GM23338 (cell line): ENCODE measurements around the gene FKBP1A. TPM values are rescaled to one million over a fixed set of nuclear protein-coding genes. Genes with fewer than 3 reads are reported as not detected.

ENCODE experiments used
- ATAC-seq: fragments of 200-7000 bp; cut with Tn5 transposase; 3 replicates; pipeline ENCODE4 v1.9.1; 2020
- DNase-seq: peaks from one replicate; pipeline ENCODE4 v3.0.0-alpha.2; 2015; ENCODE audit warnings: low spot score
- H2AFZ ChIP-seq: fragments of 200-600 bp; sonication (generic); 2 replicates; pipeline ENCODE4 v1.8.0; 2016; ENCODE audit warnings: antibody characterized with exemption, mild to moderate bottlenecking, moderate library complexity
- H3F3A ChIP-seq: fragments of 200-600 bp; sonication (generic); replicated peaks from 2 replicates; pipeline ENCODE4 v1.8.0; 2017; ENCODE audit warnings: antibody characterized with exemption, mixed run types, low read depth
- H3K27ac ChIP-seq: fragments of 200-600 bp; sonication (generic); 2 replicates; pipeline ENCODE4 v1.6.1; 2016; ENCODE audit warnings: low read depth
- H3K27me3 ChIP-seq: fragments of 200-600 bp; sonication (generic); 2 replicates; pipeline ENCODE4 v1.8.0; 2016; ENCODE audit warnings: mild to moderate bottlenecking, mixed run types, moderate library complexity; ENCODE audit not compliant: insufficient read depth
- H3K36me3 ChIP-seq: fragments of 200-600 bp; sonication (generic); 2 replicates; pipeline ENCODE4 v1.8.0; 2016; ENCODE audit warnings: mild to moderate bottlenecking; ENCODE audit not compliant: insufficient read depth
- H3K4me1 ChIP-seq: fragments of 200-600 bp; sonication (generic); 2 replicates; pipeline ENCODE4 v1.8.0; 2016; ENCODE audit warnings: mild to moderate bottlenecking, moderate library complexity; ENCODE audit not compliant: insufficient read depth
- H3K4me2 ChIP-seq: fragments of 200-600 bp; sonication (generic); 2 replicates; pipeline ENCODE4 v1.7.1; 2017; ENCODE audit warnings: mixed run types
- H3K4me3 ChIP-seq: fragments of 200-600 bp; sonication (generic); 2 replicates; pipeline ENCODE4 v1.6.1; 2016; ENCODE audit warnings: mixed run types
- H3K79me2 ChIP-seq: fragments of 200-600 bp; sonication (generic); replicated peaks from 2 replicates; pipeline ENCODE4 v1.8.0; 2017; ENCODE audit warnings: mild to moderate bottlenecking; ENCODE audit not compliant: insufficient read depth
- H3K9me2 ChIP-seq: fragments of 200-600 bp; sonication (generic); 2 replicates; pipeline ENCODE4 v1.8.0; 2017; ENCODE audit not compliant: insufficient read depth
- H4K20me1 ChIP-seq: fragments of 200-600 bp; sonication (generic); replicated peaks from 2 replicates; pipeline ENCODE4 v1.8.0; 2017; ENCODE audit warnings: mild to moderate bottlenecking; ENCODE audit not compliant: insufficient read depth
- H3K27ac Mint-ChIP-seq: 2 replicates; pipeline ENCODE4 v1.8.0; 2020; ENCODE audit warnings: inconsistent platforms, mild to moderate bottlenecking, moderate library complexity, mixed read lengths
- H3K27me3 Mint-ChIP-seq: 3 replicates; pipeline ENCODE4 v1.8.0; 2022; ENCODE audit warnings: low read depth, mild to moderate bottlenecking, moderate library complexity, mixed read lengths, inconsistent platforms; ENCODE audit not compliant: insufficient read depth, poor library complexity
- H3K36me3 Mint-ChIP-seq: 3 replicates; pipeline ENCODE4 v1.8.0; 2021; ENCODE audit warnings: low read depth, mild to moderate bottlenecking, inconsistent platforms, moderate library complexity, mixed read lengths
- H3K4me1 Mint-ChIP-seq: 3 replicates; pipeline ENCODE4 v1.8.0; 2020; ENCODE audit warnings: mild to moderate bottlenecking, inconsistent platforms, mixed read lengths
- H3K4me3 Mint-ChIP-seq: 3 replicates; pipeline ENCODE4 v1.8.0; 2021; ENCODE audit warnings: moderate library complexity, mild to moderate bottlenecking, inconsistent platforms, mixed read lengths
- H3K9me3 Mint-ChIP-seq: 3 replicates; pipeline ENCODE4 v1.8.0; 2020; ENCODE audit warnings: moderate library complexity, mild to moderate bottlenecking, inconsistent platforms, mixed read lengths
- EZH2phosphoT487 ChIP-seq: fragments of 200-600 bp; sonication (generic); IDR thresholded peaks from one replicate; pipeline ENCODE4 v1.8.1; 2018; ENCODE audit warnings: antibody characterized with exemption; ENCODE audit not compliant: unreplicated experiment
- ZNF114 ChIP-seq: fragments of 250-450 bp; sonication (Bioruptor Pico); IDR thresholded peaks from 2 replicates; pipeline ENCODE4 v1.5.0; 2020; ENCODE audit warnings: mild to moderate bottlenecking, moderate library complexity
- ZNF331 ChIP-seq: fragments of 250-450 bp; sonication (Bioruptor Pico); IDR thresholded peaks from 2 replicates; pipeline ENCODE4 v1.5.0; 2020; ENCODE audit warnings: low read depth, mild to moderate bottlenecking, moderate library complexity
- polyA plus RNA-seq: library from polyadenylated mRNA; unstranded; fragments of >200 nt; fragmentation: Nextera tagmentation; extraction: Ambion mirVana; gene quantifications from 2 replicates; pipeline ENCODE4 v1.2.1, GENCODE V29; 2016
- total RNA-seq: library from RNA; depleted of rRNA; stranded (reverse); fragments of >200 nt; shearing (Covaris generic); gene quantifications from 2 replicates; pipeline ENCODE4 v1.2.3, GENCODE V29; 2014
- TF ChIP-seq, protein P1 (sequence below): IDR thresholded peaks from one replicate; pipeline ENCODE4 v1.6.1; 2018; ENCODE audit warnings: antibody characterized with exemption; ENCODE audit not compliant: unreplicated experiment
- TF ChIP-seq, protein P2 (sequence below), 2 experiments: fragments of 200-600 bp in 1 of 2; sonication (generic) in 1 of 2; conservative IDR thresholded peaks; 2 replicates each; pipeline versions ENCODE4 v1.5.1 to v1.6.1; 2016 to 2017; ENCODE audit warnings: antibody characterized with exemption in 2 of 2, low read depth in 2 of 2, mild to moderate bottlenecking in 2 of 2, moderate library complexity in 1 of 2
- TF ChIP-seq, protein P3 (sequence below): fragments of 250-450 bp; sonication (Bioruptor Pico); IDR thresholded peaks from 2 replicates; pipeline ENCODE4 v1.5.0; 2020; ENCODE audit warnings: mild to moderate bottlenecking, moderate library complexity

The FKBP1A gene
- total and polyA plus RNA-seq, 2 experiments from 2014 or later, result 171 to 350 TPM

DNA sequence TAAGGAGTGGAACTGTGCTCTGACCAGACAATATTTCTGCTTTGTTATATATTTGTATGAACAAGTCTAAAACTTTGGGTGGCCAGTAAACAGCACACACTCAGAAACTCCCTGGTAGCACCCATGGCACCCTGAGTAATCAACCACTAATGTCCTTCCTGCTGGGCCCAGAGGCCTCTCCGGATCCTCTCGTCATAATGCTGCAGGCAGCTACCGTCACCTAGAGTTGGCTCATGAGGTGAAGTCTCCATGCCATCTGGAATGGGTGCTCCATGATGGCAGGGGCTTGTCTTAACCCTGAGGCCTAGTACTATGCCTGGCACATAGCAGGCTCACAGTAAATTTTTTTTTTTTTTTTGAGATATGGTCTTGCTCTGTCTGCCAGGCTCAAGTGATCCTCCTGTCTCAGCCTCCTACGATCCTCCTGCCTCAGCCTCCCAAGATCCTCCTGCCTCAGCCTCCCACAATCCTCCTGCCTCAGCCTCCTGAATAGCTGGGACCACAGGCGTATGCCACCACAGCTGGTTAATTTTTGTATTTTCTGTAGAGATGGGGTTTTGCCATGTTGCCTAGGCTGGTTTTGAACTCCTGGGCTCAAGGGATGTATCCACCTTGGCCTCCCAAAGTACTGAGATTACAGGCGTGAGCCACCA is 60.9 kb downstream of the FKBP1A start:
- peaks cover 20% of the 10 kb centered on the region for H3K36me3 Mint-ChIP-seq
- no peak for ATAC-seq
- H3K9me3 Mint-ChIP-seq, result no peaks in the 10 kb centered on the region
- no peak overlapping the region for H3K4me3 ChIP-seq
- H3K4me2 ChIP-seq, result no peak overlapping the region
- no peaks in the 10 kb centered on the region; the same call in 1 of the 2 replicates for H3K4me1 ChIP-seq
- TF ChIP-seq ZNF331 (CRISPR knock-in tag), result no peak
- TF ChIP-seq, protein P1, sequence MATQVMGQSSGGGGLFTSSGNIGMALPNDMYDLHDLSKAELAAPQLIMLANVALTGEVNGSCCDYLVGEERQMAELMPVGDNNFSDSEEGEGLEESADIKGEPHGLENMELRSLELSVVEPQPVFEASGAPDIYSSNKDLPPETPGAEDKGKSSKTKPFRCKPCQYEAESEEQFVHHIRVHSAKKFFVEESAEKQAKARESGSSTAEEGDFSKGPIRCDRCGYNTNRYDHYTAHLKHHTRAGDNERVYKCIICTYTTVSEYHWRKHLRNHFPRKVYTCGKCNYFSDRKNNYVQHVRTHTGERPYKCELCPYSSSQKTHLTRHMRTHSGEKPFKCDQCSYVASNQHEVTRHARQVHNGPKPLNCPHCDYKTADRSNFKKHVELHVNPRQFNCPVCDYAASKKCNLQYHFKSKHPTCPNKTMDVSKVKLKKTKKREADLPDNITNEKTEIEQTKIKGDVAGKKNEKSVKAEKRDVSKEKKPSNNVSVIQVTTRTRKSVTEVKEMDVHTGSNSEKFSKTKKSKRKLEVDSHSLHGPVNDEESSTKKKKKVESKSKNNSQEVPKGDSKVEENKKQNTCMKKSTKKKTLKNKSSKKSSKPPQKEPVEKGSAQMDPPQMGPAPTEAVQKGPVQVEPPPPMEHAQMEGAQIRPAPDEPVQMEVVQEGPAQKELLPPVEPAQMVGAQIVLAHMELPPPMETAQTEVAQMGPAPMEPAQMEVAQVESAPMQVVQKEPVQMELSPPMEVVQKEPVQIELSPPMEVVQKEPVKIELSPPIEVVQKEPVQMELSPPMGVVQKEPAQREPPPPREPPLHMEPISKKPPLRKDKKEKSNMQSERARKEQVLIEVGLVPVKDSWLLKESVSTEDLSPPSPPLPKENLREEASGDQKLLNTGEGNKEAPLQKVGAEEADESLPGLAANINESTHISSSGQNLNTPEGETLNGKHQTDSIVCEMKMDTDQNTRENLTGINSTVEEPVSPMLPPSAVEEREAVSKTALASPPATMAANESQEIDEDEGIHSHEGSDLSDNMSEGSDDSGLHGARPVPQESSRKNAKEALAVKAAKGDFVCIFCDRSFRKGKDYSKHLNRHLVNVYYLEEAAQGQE, result no peak
- TF ChIP-seq, protein P2, sequence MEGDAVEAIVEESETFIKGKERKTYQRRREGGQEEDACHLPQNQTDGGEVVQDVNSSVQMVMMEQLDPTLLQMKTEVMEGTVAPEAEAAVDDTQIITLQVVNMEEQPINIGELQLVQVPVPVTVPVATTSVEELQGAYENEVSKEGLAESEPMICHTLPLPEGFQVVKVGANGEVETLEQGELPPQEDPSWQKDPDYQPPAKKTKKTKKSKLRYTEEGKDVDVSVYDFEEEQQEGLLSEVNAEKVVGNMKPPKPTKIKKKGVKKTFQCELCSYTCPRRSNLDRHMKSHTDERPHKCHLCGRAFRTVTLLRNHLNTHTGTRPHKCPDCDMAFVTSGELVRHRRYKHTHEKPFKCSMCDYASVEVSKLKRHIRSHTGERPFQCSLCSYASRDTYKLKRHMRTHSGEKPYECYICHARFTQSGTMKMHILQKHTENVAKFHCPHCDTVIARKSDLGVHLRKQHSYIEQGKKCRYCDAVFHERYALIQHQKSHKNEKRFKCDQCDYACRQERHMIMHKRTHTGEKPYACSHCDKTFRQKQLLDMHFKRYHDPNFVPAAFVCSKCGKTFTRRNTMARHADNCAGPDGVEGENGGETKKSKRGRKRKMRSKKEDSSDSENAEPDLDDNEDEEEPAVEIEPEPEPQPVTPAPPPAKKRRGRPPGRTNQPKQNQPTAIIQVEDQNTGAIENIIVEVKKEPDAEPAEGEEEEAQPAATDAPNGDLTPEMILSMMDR (conservative IDR thresholded peaks at IDR 0.05; ENCODE audit: low read depth in 2 of 2), result no peak
- no peak for TF ChIP-seq ZNF114
- no peak for TF ChIP-seq EZH2phosphoT487
- TF ChIP-seq, protein P3, sequence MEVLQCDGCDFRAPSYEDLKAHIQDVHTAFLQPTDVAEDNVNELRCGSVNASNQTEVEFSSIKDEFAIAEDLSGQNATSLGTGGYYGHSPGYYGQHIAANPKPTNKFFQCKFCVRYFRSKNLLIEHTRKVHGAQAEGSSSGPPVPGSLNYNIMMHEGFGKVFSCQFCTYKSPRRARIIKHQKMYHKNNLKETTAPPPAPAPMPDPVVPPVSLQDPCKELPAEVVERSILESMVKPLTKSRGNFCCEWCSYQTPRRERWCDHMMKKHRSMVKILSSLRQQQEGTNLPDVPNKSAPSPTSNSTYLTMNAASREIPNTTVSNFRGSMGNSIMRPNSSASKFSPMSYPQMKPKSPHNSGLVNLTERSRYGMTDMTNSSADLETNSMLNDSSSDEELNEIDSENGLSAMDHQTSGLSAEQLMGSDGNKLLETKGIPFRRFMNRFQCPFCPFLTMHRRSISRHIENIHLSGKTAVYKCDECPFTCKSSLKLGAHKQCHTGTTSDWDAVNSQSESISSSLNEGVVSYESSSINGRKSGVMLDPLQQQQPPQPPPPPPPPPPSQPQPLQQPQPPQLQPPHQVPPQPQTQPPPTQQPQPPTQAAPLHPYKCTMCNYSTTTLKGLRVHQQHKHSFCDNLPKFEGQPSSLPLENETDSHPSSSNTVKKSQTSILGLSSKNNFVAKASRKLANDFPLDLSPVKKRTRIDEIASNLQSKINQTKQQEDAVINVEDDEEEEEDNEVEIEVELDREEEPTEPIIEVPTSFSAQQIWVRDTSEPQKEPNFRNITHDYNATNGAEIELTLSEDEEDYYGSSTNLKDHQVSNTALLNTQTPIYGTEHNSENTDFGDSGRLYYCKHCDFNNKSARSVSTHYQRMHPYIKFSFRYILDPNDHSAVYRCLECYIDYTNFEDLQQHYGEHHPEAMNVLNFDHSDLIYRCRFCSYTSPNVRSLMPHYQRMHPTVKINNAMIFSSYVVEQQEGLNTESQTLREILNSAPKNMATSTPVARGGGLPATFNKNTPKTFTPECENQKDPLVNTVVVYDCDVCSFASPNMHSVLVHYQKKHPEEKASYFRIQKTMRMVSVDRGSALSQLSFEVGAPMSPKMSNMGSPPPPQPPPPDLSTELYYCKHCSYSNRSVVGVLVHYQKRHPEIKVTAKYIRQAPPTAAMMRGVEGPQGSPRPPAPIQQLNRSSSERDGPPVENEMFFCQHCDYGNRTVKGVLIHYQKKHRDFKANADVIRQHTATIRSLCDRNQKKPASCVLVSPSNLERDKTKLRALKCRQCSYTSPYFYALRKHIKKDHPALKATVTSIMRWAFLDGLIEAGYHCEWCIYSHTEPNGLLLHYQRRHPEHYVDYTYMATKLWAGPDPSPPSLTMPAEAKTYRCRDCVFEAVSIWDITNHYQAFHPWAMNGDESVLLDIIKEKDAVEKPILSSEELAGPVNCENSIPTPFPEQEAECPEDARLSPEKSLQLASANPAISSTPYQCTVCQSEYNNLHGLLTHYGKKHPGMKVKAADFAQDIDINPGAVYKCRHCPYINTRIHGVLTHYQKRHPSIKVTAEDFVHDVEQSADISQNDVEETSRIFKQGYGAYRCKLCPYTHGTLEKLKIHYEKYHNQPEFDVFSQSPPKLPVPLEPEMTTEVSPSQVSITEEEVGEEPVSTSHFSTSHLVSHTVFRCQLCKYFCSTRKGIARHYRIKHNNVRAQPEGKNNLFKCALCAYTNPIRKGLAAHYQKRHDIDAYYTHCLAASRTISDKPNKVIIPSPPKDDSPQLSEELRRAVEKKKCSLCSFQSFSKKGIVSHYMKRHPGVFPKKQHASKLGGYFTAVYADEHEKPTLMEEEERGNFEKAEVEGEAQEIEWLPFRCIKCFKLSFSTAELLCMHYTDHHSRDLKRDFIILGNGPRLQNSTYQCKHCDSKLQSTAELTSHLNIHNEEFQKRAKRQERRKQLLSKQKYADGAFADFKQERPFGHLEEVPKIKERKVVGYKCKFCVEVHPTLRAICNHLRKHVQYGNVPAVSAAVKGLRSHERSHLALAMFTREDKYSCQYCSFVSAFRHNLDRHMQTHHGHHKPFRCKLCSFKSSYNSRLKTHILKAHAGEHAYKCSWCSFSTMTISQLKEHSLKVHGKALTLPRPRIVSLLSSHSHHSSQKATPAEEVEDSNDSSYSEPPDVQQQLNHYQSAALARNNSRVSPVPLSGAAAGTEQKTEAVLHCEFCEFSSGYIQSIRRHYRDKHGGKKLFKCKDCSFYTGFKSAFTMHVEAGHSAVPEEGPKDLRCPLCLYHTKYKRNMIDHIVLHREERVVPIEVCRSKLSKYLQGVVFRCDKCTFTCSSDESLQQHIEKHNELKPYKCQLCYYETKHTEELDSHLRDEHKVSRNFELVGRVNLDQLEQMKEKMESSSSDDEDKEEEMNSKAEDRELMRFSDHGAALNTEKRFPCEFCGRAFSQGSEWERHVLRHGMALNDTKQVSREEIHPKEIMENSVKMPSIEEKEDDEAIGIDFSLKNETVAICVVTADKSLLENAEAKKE (CRISPR knock-in tag), result no peak
- no peaks in the 10 kb centered on the region for H3F3A ChIP-seq
- H3K9me2 ChIP-seq, result no peaks in the 10 kb centered on the region
- H2AFZ ChIP-seq, result no peak overlapping the region
- peaks cover 20% of the 10 kb centered on the region for H3K4me1 Mint-ChIP-seq
- H4K20me1 ChIP-seq, result peaks cover 17% of the 10 kb centered on the region
- no peak overlapping the region for H3K27ac Mint-ChIP-seq
- H3K79me2 ChIP-seq, result peaks cover 26% of the 10 kb centered on the region
- no peak for DNase-seq
- no peaks in the 10 kb centered on the region for H3K36me3 ChIP-seq
- H3K27me3 Mint-ChIP-seq, result peaks cover 8% of the 10 kb centered on the region
- H3K4me3 Mint-ChIP-seq, result no peak overlapping the region
- H3K27ac ChIP-seq, result no peak overlapping the region
- H3K27me3 ChIP-seq, result no peaks in the 10 kb centered on the region
